AG09309 (cell line): ENCODE results near the gene ZNF507.

Source experiments
- DNase-seq: peaks from one replicate; pipeline ENCODE4 v3.0.0-alpha.2; 2010; ENCODE audit warnings: low read depth
- H3K4me3 ChIP-seq: 2 replicates; pipeline ENCODE4 v1.5.1; 2011; ENCODE audit warnings: mild to moderate bottlenecking, low read depth, low read length, moderate library complexity; ENCODE audit not compliant: control insufficient read depth
- CTCF ChIP-seq: IDR thresholded peaks from 2 replicates; pipeline ENCODE4 v1.5.1; 2011; ENCODE audit warnings: mild to moderate bottlenecking, low read depth, low read length, inconsistent platforms; ENCODE audit not compliant: insufficient read depth, control insufficient read depth; ENCODE audit errors: missing control alignments

Gene ZNF507

GRCh38 chr19:32309711-32310390 is 35.6 kb upstream of the ZNF507 start:
- H3K4me3 ChIP-seq = no peak overlapping the region
- DNase-seq = no peak
- TF ChIP-seq CTCF = no peak

DNA sequence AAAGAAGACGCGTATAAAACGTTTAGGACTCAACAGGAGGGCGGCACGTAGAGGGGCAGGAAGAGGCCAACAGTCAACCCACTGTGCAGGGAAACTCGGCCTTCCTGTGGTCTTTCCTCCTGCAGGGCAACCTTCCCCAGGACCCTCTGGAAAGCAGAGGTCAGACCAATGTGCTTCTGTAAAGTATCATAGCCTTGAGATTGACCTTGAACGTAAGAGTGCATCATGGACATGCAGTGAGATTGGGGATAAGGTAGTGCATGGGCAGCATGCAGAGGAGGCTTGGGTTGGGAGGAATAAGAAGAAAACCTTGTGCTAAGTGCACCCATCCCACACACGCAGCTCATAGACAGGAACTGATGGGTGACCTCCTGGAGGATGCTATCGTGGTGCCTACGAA is 34.0 kb upstream of the ZNF507 start:
- no peak for TF ChIP-seq CTCF
- no peak overlapping the region for H3K4me3 ChIP-seq
- no peak for DNase-seq

- no peak overlapping the region for H3K4me3 ChIP-seq
- no peak for DNase-seq
- no peak for TF ChIP-seq CTCF
Measured at GRCh38 chr19:32313569-32314265, 31.7 kb upstream of the ZNF507 start.

DNA sequence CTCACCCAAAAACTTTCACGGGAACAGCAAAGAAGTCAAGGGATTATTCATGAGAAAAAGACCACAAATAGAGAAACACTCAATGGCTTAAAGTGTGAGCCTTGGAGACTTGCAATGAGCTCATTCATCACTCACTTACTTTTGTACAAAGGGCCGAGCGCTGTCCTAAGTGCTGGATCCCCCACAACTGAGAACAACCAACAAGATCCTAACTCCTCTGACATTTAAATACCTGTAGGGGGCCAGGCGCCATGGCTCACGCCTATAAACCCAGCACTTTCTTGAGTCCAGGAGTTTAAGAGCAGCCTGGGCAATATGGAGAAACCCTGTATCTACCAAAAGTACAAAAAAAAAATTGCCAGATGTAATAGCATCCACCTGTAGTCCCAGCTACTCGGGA is 29.4 kb upstream of the ZNF507 start:
- TF ChIP-seq CTCF = no peak
- no peak overlapping the region for H3K4me3 ChIP-seq
- no peak for DNase-seq

GRCh38 chr19:32317086-32317485 is 28.3 kb upstream of the ZNF507 start:
- DNase-seq = no peak
- TF ChIP-seq CTCF = no peak
- no peak overlapping the region for H3K4me3 ChIP-seq

DNA sequence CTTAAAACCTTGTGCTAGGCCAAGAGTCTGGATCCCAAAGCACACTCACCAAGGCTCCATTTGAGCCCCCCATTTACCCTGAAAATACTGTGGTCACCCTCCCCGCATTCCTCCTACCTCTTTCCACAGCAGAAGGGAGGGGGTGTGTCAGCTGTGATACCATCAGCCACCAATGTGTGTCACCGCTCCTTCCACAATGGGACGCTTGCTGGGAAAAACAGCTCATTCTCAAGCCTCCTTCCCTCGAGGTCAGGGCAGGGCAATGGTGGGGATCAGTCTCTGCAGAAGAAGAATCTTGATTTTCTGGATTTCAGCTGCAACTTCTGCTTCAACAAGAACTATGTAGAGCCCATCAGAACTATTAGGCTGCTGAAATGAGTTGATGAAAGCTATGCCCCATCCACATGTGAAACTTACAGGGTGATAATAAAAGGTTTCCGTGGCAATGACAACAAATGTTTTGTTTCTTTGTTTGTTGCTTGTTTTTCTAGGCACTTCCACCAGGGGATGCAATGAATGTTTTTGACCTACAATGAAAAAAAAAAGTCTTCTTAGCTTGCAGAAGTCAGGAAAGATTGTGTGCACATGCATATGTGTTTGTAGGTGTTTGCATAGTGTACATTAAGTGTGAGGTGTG is 26.4 kb upstream of the ZNF507 start:
- peak; percentile 19 for TF ChIP-seq CTCF
- H3K4me3 ChIP-seq = no peak overlapping the region
- DNase-seq = no peak
